Forelimb muscle (tissue), 1 donor: ENCODE data around the gene TTC9. TPM values are rescaled to one million over a fixed set of nuclear protein-coding genes. Genes with fewer than 3 reads are reported as not detected.

ENCODE experiments used
- DNase-seq: peaks from one replicate; pipeline ENCODE4 v3.0.0-alpha.2; 2013; ENCODE audit warnings: low read depth
- polyA plus RNA-seq: library from polyadenylated mRNA; unstranded; fragments of 120-200 nt; gene quantifications from one replicate; pipeline ENCODE4 v1.2.1, GENCODE V29; 2013; ENCODE audit not compliant: insufficient read length

Gene TTC9
- polyA plus RNA-seq, 1 donor: 10.9 TPM

DNA sequence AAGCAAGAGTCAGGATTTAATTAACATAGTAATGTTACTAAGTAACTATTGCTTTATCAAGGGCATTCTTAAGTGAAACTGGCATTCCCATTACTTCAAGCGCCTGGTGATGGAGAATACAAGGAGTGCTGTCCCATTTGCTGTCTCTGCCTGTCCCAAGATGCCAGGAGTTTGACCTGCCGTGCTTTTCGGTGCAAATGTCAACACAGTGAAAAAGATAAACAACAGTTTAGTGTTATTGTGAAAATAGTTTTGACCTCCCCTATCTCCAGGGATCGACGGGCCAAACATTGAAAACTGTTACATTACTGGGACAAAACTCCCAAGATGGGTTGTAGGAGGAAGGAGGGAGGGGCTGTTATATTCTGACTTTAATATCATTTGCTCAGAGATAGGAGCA lies 74.8 kb downstream of the TTC9 start:
- DNase-seq: no peak

DNA sequence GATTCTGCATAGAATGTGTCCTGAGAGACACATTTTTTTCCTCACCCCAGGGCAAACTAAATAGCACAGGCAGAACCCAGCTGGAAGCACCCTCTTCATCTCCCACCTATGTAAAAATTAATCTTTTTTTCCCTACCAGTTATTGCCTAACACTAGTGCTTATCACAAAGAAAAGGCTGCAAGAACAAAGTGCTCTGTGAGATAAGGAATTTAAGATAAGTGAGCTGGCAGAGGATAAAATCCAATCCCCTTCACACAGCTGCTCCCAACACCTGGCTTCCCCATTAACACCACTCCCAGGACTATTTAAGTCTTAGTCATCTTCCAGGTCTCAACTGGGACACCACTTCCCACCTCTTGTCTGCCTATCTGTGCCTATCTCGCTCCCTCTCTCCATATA lies 75.2 kb downstream of the TTC9 start:
- DNase-seq: no peak

DNA sequence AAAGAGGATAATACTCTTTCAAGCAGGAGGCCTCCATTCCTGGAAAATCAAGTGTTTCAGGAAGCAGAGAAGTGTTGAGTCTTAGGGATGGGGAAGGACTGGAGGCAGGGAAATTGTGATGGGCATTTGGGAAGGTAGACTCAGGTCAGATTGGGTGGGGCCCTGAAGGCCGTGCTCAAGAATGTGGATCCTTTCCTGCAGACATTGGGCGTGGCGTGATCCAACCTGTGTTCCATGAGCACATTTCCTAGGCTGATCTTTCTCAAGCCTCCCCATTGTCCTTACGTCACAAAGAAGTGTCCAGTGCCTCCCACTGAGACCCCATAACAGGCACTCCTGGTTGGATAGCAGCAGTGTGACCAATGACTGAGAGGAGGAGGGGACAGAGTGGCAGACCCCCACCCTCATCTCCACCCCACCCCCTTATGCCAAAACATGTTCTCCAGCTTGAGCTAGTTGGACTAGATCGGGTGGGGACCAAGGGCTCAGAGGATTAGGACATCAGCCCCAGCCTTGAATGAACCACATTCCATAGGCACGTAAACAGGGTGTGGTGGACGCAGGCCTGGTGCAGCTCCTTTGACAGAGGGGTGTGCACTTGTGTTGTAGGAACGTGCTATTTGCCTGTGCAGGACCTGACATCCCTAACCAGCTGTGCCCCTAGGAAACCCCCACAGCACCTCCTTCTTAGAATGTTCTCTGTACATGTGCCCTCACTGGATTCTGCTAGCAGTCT lies 76.8 kb downstream of the TTC9 start:
- DNase-seq: no peak

DNA sequence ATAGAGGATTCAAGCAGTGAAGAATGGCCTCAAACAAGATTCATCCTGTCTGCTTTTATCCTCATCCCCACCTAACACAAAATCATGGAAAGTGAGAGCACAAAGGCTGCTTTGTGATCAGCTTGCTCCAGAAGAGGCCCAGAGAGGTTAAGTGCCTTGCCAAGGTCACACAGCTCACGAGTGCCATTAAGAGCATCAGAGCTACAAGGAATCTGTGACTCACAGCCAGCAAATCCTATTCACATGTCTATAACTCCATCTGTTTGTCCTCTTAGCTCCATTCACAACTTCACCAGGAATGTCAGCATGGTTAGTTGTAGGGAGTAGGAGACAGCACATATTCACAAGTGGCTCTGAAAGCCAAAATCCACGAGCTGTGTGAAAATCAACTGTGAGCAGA lies 79.8 kb downstream of the TTC9 start:
- no peak for DNase-seq

DNA sequence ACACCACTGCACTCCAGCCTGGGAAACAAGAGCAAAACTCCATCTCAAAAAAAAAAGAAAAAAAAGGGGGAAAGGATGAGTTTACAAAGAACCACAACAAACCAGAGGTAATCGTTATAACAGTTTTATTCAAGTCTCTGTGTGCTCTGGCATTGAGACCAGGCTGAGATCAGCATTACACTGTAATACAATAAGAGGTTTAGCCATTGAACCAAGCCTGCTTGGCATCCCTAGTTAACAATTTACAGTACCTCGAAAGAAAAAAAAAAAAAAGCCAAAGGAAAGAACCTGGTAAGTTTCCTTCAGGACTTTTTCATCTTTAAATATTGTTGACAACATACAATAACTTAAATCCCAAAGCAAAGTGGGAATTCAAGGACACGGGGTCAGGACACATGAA lies 80.7 kb downstream of the TTC9 start:
- DNase-seq: no peak

DNA sequence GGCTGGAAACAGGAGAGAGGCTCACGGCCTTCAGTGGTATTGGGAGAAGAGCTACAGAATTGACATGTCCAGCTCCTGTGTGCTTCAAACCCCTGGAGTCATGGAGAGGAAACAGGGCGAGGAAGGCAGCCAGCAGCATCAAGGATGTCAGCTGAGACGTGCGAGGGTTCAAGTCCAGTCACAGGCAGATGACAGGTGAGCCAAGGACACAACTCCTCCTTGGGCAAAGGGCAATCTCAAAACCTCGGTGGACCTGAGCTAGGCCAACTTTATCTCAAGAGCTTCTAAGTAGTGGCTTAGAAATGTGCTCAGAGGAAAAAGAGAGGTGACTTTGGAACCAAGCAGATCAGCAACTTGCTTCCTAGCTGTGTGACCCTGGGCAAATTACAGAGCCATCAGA lies 81.6 kb downstream of the TTC9 start:
- DNase-seq: no peak

DNA sequence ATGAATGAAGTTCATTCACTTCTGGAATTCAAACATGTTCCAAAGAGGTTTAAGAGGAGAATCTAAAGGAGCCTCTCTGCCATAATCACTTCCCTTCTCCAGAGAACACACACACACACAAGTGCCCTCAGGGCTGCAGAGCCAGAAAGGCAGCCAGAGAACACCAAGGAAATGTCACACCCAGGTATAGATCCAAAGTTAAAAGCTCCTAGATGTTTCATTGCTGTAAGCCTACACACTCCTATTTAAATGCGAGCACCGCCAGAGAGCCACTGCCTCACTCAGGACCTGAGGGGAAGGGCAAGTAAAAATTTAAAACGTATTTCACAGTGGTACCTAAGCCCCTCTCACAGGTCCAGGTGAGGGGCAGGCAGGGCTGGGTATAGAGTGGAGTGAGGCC lies 82.4 kb downstream of the TTC9 start:
- DNase-seq: no peak

DNA sequence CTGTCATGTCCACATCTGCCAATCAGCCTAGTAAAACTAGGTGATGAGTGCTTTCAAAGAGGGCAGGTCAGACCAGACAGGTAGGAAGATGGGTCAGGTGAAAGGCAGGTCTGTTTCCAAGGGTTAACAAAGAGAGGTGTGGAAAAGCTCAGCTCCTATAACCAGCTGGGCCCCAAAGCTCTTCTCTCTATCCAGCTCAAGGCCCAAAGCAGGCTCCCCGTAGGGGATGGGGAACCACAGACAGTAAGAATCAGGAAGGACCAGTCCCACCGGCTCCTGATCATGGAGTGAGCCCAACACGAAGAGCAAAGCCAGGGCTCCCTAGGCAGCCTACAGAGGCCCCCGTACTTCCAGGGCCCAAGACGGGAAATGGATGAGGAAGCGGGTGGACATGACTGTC lies 83.2 kb downstream of the TTC9 start:
- DNase-seq: no peak

Other genes with a start within 250 kb of the TTC9 start
- gene SYNJ2BP, start 224.8 kb upstream of the TTC9 start, polyA plus RNA-seq: 26.6 TPM
- 0.32 TPM for gene ADAM21, start 189.7 kb upstream of the TTC9 start, polyA plus RNA-seq
- gene ADAM20, start 106.9 kb upstream of the TTC9 start, polyA plus RNA-seq: 0.06 TPM
- 28.8 TPM for gene MED6, start 41.3 kb upstream of the TTC9 start, polyA plus RNA-seq
- gene MAP3K9, start 167.6 kb downstream of the TTC9 start, polyA plus RNA-seq: 0.18 TPM